Panc1 (cell line): ENCODE measurements around the gene MAN2A2. TPM values are rescaled to one million over a fixed set of nuclear protein-coding genes. Genes with fewer than 3 reads are reported as not detected.

ENCODE experiments used
- ATAC-seq: fragments of 200-7000 bp; cut with Tn5 transposase; 2 replicates; pipeline ENCODE4 v1.9.1; 2020; ENCODE audit warnings: mild to moderate bottlenecking, moderate library complexity
- BruUV-seq: library from RNA; stranded (reverse); fragments of 400-500 nt; replicated peaks from 2 replicates; lab custom pipeline; 2021; lab: Mats Ljungman, UMichigan
- CTCF ChIA-PET: fragments of 300-600 bp; sonication (Branson Sonifier 250); formaldehyde crosslinking; loops from one replicate; lab custom pipeline; 2022; ENCODE audit warnings: antibody characterized with exemption; lab: Charles Lee
- POLR2A ChIA-PET: fragments of 300-600 bp; sonication (Branson Sonifier 250); formaldehyde crosslinking; loops from one replicate; lab custom pipeline; 2022; ENCODE audit warnings: antibody characterized with exemption; lab: Charles Lee
- DNase-seq: peaks from one replicate; pipeline ENCODE4 v3.0.0-alpha.2; 2010; ENCODE audit warnings: low read depth, low spot score
- H3K27ac ChIP-seq: 2 replicates; pipeline ENCODE4 v1.5.1; 2011; ENCODE audit warnings: mild to moderate bottlenecking, low read length, inconsistent platforms
- H3K27me3 ChIP-seq: fragments of 200-500 bp; sonication (Bioruptor generic); 2 replicates; pipeline ENCODE4 v1.6.0; 2014; ENCODE audit warnings: low read length, inconsistent platforms; ENCODE audit not compliant: control insufficient read depth, insufficient read depth
- H3K36me3 ChIP-seq: fragments of 200-500 bp; sonication (Bioruptor generic); 2 replicates; pipeline ENCODE4 v1.5.1; 2014; ENCODE audit warnings: inconsistent platforms, mild to moderate bottlenecking, low read length, moderate library complexity; ENCODE audit not compliant: control insufficient read depth, insufficient read depth
- H3K4me1 ChIP-seq: 2 replicates; pipeline ENCODE4 v1.5.1; 2011; ENCODE audit warnings: inconsistent platforms, mild to moderate bottlenecking, low read length, moderate library complexity; ENCODE audit not compliant: control insufficient read depth, insufficient read depth
- H3K4me3 ChIP-seq, 2 experiments: 2 replicates each; pipeline ENCODE4 v1.5.1; 2011 to 2012; ENCODE audit warnings: low read depth in 2 of 2, low read length in 2 of 2, mild to moderate bottlenecking in 2 of 2, inconsistent platforms in 1 of 2, moderate library complexity in 1 of 2
- H3K9me3 ChIP-seq: fragments of 200-500 bp; sonication (Bioruptor generic); 2 replicates; pipeline ENCODE4 v1.5.1; 2014; ENCODE audit warnings: low read depth, mild to moderate bottlenecking, inconsistent platforms, low read length, moderate library complexity; ENCODE audit not compliant: control insufficient read depth, insufficient read depth
- CTCF ChIP-seq: fragments of 450-650 bp; IDR thresholded peaks from 2 replicates; pipeline ENCODE4 v1.5.1; 2017; ENCODE audit warnings: mild to moderate bottlenecking
- POLR2AphosphoS5 ChIP-seq: IDR thresholded peaks from 2 replicates; pipeline ENCODE4 v1.6.1; 2012; ENCODE audit warnings: mild to moderate bottlenecking, low read depth, low read length, moderate library complexity
- REST ChIP-seq, 2 experiments: IDR thresholded peaks; 2 replicates each; pipeline ENCODE4 v1.6.1; 2011 to 2012; ENCODE audit warnings: low read depth in 2 of 2, control low read depth in 1 of 2, low read length in 1 of 2, mild to moderate bottlenecking in 1 of 2, moderate library complexity in 1 of 2; ENCODE audit not compliant: insufficient read depth in 1 of 2
- SIN3A ChIP-seq: IDR thresholded peaks from 2 replicates; pipeline ENCODE4 v1.6.1; 2012; ENCODE audit warnings: low read depth, mild to moderate bottlenecking, low read length, moderate library complexity, borderline replicate concordance; ENCODE audit not compliant: insufficient read depth
- TCF7L2 ChIP-seq: IDR thresholded peaks from 2 replicates; pipeline ENCODE4 v1.6.1; 2011; ENCODE audit warnings: mild to moderate bottlenecking, low read depth, low read length, inconsistent platforms
- in situ Hi-C: cut with HindIII; loops from 2 replicates; pipeline ENCODE4 v1.10.0; 2016; ENCODE audit warnings: low sequenced_read_pairs, low pct_unique_long_range_greater_than_20kb
- intact Hi-C: fragments of 100-400 bp; cut with micrococcal nuclease; formaldehyde crosslinking; loops from one replicate; pipeline ENCODE4 v1.10.0; 2022; ENCODE audit not compliant: unreplicated experiment
- total RNA-seq: library from RNA; stranded (reverse); gene quantifications from one replicate; pipeline ENCODE4 v1.2.1, GENCODE V29; 2021; ENCODE audit not compliant: unreplicated experiment

Gene MAN2A2
- total RNA-seq, 1 experiment from 2014 or later: 77.2 TPM

GRCh38 chr15:90877315-90877714 is 25.8 kb upstream of the MAN2A2 start:
- H3K9me3 ChIP-seq: no peaks in the 10 kb centered on the region
- peaks cover 24% of the 10 kb centered on the region for H3K4me1 ChIP-seq
- no peak overlapping the region for H3K27ac ChIP-seq
- ATAC-seq (no peak), DNase-seq (no peak)
- no TSS peak for BruUV-seq
- CTCF ChIA-PET: no interaction called here
- POLR2A ChIA-PET: no interaction called here
- H3K36me3 ChIP-seq: peaks cover 3% of the 10 kb centered on the region; the same call in 1 of the 2 replicates
- in situ Hi-C loops: no loop called here
- H3K27me3 ChIP-seq: no peaks in the 10 kb centered on the region
- no peak for TF ChIP-seq TCF7L2
- no peak for TF ChIP-seq REST (IDR thresholded peaks at IDR 0.05; ENCODE audit: insufficient read depth in 1 of 2, low read depth in 2 of 2, low read length in 1 of 2)
- no peak for TF ChIP-seq SIN3A
- TF ChIP-seq CTCF: no peak
- TF ChIP-seq POLR2AphosphoS5: no peak
- H3K4me3 ChIP-seq: no peak overlapping the region
- intact Hi-C loops: no loop called here

- no peak overlapping the region for H3K4me3 ChIP-seq
- DNase-seq (no peak), ATAC-seq (no peak)
- POLR2A ChIA-PET: no interaction called here
- in situ Hi-C loops: no loop called here
- TF ChIP-seq TCF7L2 (no peak), REST (IDR thresholded peaks at IDR 0.05; ENCODE audit: insufficient read depth in 1 of 2, low read depth in 2 of 2, low read length in 1 of 2) (no peak), CTCF (no peak), POLR2AphosphoS5 (no peak), SIN3A (no peak)
- no peak overlapping the region for H3K27ac ChIP-seq
- H3K9me3 ChIP-seq: no peaks in the 10 kb centered on the region
- CTCF ChIA-PET: no interaction called here
- H3K27me3 ChIP-seq: no peaks in the 10 kb centered on the region
- BruUV-seq: no TSS peak
- intact Hi-C loops: no loop called here
- peaks cover 17% of the 10 kb centered on the region for H3K4me1 ChIP-seq
- H3K36me3 ChIP-seq: peaks cover 3% of the 10 kb centered on the region; the same call in 1 of the 2 replicates
Observed at GRCh38 chr15:90877996-90878395, 25.1 kb upstream of the MAN2A2 start.
